ENCODE data around the gene BCLAF1. TPM values are rescaled to one million over a fixed set of nuclear protein-coding genes. Genes with fewer than 3 reads are reported as not detected.

Gene BCLAF1
- total RNA-seq, 4 donors from 2014 or later: 73.2 to 119 (median 93.9) TPM

DNA sequence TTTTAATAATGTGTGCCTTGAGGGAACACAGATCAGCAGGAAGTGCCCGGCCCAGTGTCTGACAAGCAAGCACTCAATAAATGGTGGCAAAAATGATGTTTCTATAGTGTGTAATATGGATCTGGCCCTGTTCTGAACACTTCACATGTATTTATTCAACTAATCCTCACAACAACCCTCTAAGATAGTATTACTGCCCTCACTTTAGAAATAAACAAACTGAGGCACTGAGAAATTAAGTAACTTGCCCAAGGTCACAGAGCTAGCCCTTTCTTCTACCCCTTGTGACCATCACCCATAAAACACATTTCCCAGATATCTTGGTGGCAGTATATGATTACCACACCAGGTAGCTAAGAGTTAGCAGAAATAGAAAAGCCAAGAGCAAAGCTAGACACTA, 26.7 kb downstream of the BCLAF1 start:
- H3K9me3 ChIP-seq: no peaks in the 10 kb centered on the region
- H3K4me3 ChIP-seq: no peak overlapping the region
- H3K36me3 ChIP-seq: peaks cover 0 to 100% (median 16%) of the 10 kb centered on the region in 3 donors
- no peak for DNase-seq
- H3K4me1 ChIP-seq: no peaks in the 10 kb centered on the region
- H3K27me3 ChIP-seq: no peaks in the 10 kb centered on the region
- intact Hi-C loops (cut with DNase I): no loop called here
- no peak overlapping the region for H3K27ac ChIP-seq
- TF ChIP-seq CTCF (IDR thresholded peaks at IDR 0.05): no peak
- TF ChIP-seq POLR2A (IDR thresholded peaks at IDR 0.05): no peak
- WGBS, 2 donors: 75 to 79% methylated on average over 1 of the region's 1 CpG

- Histone ChIP-seq H3K27ac (no peak overlapping the region), H3K9me3 (no peaks in the 10 kb centered on the region), H3K4me1 (peaks cover under 1 to 15% (median 6%) of the 10 kb centered on the region in 3 donors), H3K4me3 (no peak overlapping the region), H3K36me3 (peaks cover 0 to 46% (median 4%) of the 10 kb centered on the region in 3 donors), H3K27me3 (no peaks in the 10 kb centered on the region)
- DNase-seq: no peak
- TF ChIP-seq CTCF (IDR thresholded peaks at IDR 0.05) (no peak), POLR2A (IDR thresholded peaks at IDR 0.05) (no peak)
- intact Hi-C loops (cut with DNase I): no loop called here
Measured at GRCh38 chr6:136254851-136255466, 34.7 kb downstream of the BCLAF1 start.

DNA sequence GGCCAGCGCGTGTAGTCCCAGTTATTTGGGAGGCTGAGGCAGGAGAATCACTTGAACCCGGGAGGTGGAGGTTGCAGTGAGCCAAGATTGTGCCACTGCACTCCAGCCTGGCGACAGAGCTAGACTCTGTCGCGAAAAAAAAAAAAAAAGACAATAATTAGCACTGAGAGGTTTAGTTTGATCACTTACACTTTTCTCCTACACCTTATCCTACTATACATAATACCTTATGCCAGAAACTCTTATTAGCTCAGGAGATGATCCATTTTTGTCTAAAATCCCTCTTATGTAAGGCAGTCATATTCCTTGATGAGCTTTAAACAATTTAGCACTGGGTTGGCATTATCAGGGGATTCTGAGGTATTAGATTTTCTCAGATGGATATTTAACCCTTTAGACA, 35.9 kb downstream of the BCLAF1 start:
- DNase-seq: no peak
- H3K9me3 ChIP-seq: no peaks in the 10 kb centered on the region
- no peak overlapping the region for H3K27ac ChIP-seq
- intact Hi-C loops (cut with DNase I): no loop called here
- 75 to 77% methylated on average over 6 of the region's 6 CpGs for WGBS, 2 donors
- peaks cover 6 to 25% (median 9%) of the 10 kb centered on the region in 3 donors for H3K4me1 ChIP-seq
- peaks cover 0 to 34% (median 4%) of the 10 kb centered on the region in 3 donors for H3K36me3 ChIP-seq
- H3K4me3 ChIP-seq: no peak overlapping the region
- TF ChIP-seq POLR2A (IDR thresholded peaks at IDR 0.05): no peak
- no peak for TF ChIP-seq CTCF (IDR thresholded peaks at IDR 0.05)
- H3K27me3 ChIP-seq: no peaks in the 10 kb centered on the region

DNA sequence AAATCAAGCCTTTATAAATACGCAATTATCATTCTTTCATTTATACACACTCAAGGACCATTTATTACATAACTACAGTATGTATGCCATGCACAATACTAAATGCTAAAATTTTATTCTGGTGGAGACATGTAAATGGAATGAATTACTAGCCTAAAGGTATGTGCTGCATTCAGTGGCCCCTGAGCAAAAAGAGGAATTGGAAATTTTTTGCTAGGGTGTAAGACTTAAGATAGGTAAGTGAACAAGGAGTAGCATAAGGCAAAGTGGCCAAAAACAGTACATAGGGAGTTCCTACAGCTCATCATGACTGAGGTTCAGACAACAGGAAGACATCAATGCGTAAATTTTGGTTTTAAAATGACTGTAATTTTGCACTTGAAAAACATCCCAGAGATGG, 37.2 kb downstream of the BCLAF1 start:
- H3K4me1 ChIP-seq: peaks cover 6 to 25% (median 9%) of the 10 kb centered on the region in 3 donors
- H3K9me3 ChIP-seq: no peaks in the 10 kb centered on the region
- WGBS, 2 donors: 56 to 59% methylated on average over 2 of the region's 2 CpGs
- no peak for DNase-seq
- H3K27ac ChIP-seq: no peak overlapping the region
- TF ChIP-seq CTCF (IDR thresholded peaks at IDR 0.05) (no peak), POLR2A (IDR thresholded peaks at IDR 0.05) (no peak)
- intact Hi-C loops (cut with DNase I): no loop called here
- H3K36me3 ChIP-seq: peaks cover 0 to 21% (median 3%) of the 10 kb centered on the region in 3 donors
- no peaks in the 10 kb centered on the region for H3K27me3 ChIP-seq
- no peak overlapping the region for H3K4me3 ChIP-seq

- DNase-seq: no peak
- intact Hi-C loops (cut with DNase I): no loop called here
- Histone ChIP-seq H3K4me1 (peaks cover 6 to 25% (median 9%) of the 10 kb centered on the region in 3 donors), H3K9me3 (no peaks in the 10 kb centered on the region), H3K27me3 (no peaks in the 10 kb centered on the region), H3K36me3 (peaks cover 0 to 10% (median 0%) of the 10 kb centered on the region in 3 donors), H3K4me3 (peak overlapping the region in 1 of 4 donors; percentile 83), H3K27ac (no peak overlapping the region)
- WGBS, 2 donors: 35 to 36% methylated on average over 4 of the region's 4 CpGs
- TF ChIP-seq POLR2A (IDR thresholded peaks at IDR 0.05) (no peak), CTCF (IDR thresholded peaks at IDR 0.05) (no peak)
Measured at GRCh38 chr6:136251394-136251793, 38.3 kb downstream of the BCLAF1 start.
